Upper lobe of left lung (tissue), 6 donors: Measurements from ENCODE around the gene ZC3H18. TPM values are rescaled to one million over a fixed set of nuclear protein-coding genes. Genes with fewer than 3 reads are reported as not detected.

Experiments
- ATAC-seq, 2 donors: fragments of 200-7000 bp; cut with Tn5 transposase; one replicate each; pipeline ENCODE4 v1.9.1; 2022; ENCODE audit warnings: mild to moderate bottlenecking in 2 of 2, moderate library complexity in 2 of 2; ENCODE audit not compliant: low FRiP score in 2 of 2
- DNase-seq, 2 donors: peaks; one replicate each; pipeline ENCODE4 v3.0.0-alpha.2; 2019 to 2020
- H3K27ac ChIP-seq, 4 donors: fragments of 200-600 bp; sonication (generic); one replicate each; pipeline ENCODE4 v1.5.1; 2016 to 2019
- H3K27me3 ChIP-seq, 4 donors: fragments of 200-600 bp; sonication (generic); one replicate each; pipeline ENCODE4 v1.5.1; 2017 to 2019
- H3K36me3 ChIP-seq, 4 donors: fragments of 200-600 bp; sonication (generic); one replicate each; pipeline ENCODE4 v1.5.1; 2016 to 2019
- H3K4me1 ChIP-seq, 4 donors: fragments of 200-600 bp; sonication (generic); one replicate each; pipeline ENCODE4 v1.5.1; 2018 to 2019
- H3K4me3 ChIP-seq, 4 donors: fragments of 200-600 bp; sonication (generic); one replicate each; pipeline ENCODE4 v1.5.1; 2017 to 2019; ENCODE audit warnings: mild to moderate bottlenecking in 2 of 4, moderate library complexity in 1 of 4
- H3K9me3 ChIP-seq, 4 donors: fragments of 200-600 bp; sonication (generic); one replicate each; pipeline ENCODE4 v1.5.1; 2018 to 2019
- EP300 ChIP-seq, 4 donors: sonication (generic); formaldehyde crosslinking; IDR thresholded peaks; one replicate each; pipeline ENCODE4 v1.5.1; 2017; ENCODE audit warnings: antibody characterized with exemption in 4 of 4, control low read depth in 2 of 4
- POLR2A ChIP-seq, 4 donors: fragments of 450-650 bp; IDR thresholded peaks; one replicate each; pipeline ENCODE4 v1.5.1; 2016 to 2017; ENCODE audit warnings: antibody characterized with exemption in 4 of 4, mild to moderate bottlenecking in 2 of 4
- POLR2AphosphoS5 ChIP-seq, 2 donors: sonication (generic); formaldehyde crosslinking; IDR thresholded peaks; one replicate each; pipeline ENCODE4 v1.5.1; 2017; ENCODE audit warnings: antibody characterized with exemption in 2 of 2
- WGBS, 2 donors: methylation state at CpG; one replicate each; pipeline ENCODE4 v1.1.5; 2017 to 2018; 5-methylcytosine and 5-hydroxymethylcytosine counted together
- total RNA-seq, 6 donors: library from RNA; depleted of rRNA in 4 of 6; stranded (reverse); fragments of >200 nt in 4 of 6; gene quantifications; one replicate each; pipeline versions ENCODE4 v1.1.0 to v1.2.1, GENCODE V29; 2016 to 2021
- TF ChIP-seq, protein P1 (sequence below), 6 experiments: fragments of 450-650 bp in 4 of 6; fragments of 200-600 bp in 2 of 6; sonication (generic) in 2 of 6; IDR thresholded peaks; one replicate each; pipeline ENCODE4 v1.5.1; 2016 to 2019; ENCODE audit warnings: antibody characterized with exemption in 6 of 6
- donor health status: DM: no; HTN: no; CAD: no; lungs with moderate emphysema.
- donor health status: DM: no; HTN: yes; CAD: no; lungs with severe emphysema.

ZC3H18 gene
- total RNA-seq, 6 donors from 2014 or later = 22.0 to 74.4 (median 45.5) TPM

DNA sequence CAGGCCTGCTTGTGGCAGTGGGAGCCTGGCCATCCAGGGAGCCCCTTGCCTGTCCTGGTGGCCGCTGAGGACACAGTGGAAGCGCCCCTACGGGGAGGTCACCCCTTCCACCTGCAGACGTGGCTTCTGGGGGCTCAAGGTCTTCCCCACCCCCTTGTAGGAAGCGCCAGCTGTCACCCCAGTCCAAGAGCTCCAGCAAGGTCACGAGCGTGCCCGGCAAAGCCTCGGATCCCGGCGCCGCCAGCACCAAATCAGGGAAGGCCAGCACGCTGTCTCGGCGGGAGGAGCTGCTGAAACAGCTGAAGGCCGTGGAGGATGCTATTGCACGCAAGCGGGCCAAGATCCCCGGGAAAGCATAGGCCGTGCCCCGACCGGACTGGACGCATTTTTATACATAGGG, 60.7 kb downstream of the ZC3H18 start:
- WGBS, 2 donors = 95 to 96% methylated on average over 18 to 21 of the region's 23 CpGs
- peaks cover 22 to 72% (median 58%) of the 10 kb centered on the region in 4 donors for H3K36me3 ChIP-seq
- no peak for ATAC-seq

DNA sequence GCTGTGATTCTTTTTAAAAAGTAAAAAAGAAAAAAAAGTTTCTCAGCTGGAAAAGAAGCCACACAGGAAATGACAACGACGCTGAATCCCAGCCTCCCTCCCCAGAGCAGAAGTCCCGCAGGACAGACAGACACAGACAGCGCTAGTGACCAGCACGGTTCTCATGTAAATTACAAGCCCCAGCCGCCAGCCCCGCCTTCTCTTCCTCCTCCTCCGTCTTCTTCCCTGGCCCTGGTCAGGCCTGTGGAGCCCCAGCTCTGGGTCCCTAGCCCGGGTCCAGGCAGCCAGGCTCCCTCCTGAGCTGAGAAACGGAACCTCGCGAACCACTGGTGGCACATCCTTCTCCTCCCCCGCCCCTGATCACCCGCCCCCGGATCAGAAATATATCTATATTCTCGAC, 61.2 kb downstream of the ZC3H18 start:
- Histone ChIP-seq H3K9me3 (no peaks in the 10 kb centered on the region), H3K4me3 (no peak overlapping the region), H3K27me3 (no peaks in the 10 kb centered on the region), H3K27ac (no peak overlapping the region), H3K4me1 (peaks cover 11 to 21% (median 18%) of the 10 kb centered on the region in 4 donors), H3K36me3 (peaks cover 22 to 67% (median 57%) of the 10 kb centered on the region in 4 donors)
- WGBS, 2 donors = 70 to 81% methylated on average over 16 of the region's 16 CpGs
- peak in 1 of 2 donors; percentile 52 for DNase-seq
- TF ChIP-seq EP300 (IDR thresholded peaks at IDR 0.05) (no peak), POLR2A (IDR thresholded peaks at IDR 0.05) (no peak), POLR2AphosphoS5 (IDR thresholded peaks at IDR 0.05) (no peak)
- TF ChIP-seq, protein P1, sequence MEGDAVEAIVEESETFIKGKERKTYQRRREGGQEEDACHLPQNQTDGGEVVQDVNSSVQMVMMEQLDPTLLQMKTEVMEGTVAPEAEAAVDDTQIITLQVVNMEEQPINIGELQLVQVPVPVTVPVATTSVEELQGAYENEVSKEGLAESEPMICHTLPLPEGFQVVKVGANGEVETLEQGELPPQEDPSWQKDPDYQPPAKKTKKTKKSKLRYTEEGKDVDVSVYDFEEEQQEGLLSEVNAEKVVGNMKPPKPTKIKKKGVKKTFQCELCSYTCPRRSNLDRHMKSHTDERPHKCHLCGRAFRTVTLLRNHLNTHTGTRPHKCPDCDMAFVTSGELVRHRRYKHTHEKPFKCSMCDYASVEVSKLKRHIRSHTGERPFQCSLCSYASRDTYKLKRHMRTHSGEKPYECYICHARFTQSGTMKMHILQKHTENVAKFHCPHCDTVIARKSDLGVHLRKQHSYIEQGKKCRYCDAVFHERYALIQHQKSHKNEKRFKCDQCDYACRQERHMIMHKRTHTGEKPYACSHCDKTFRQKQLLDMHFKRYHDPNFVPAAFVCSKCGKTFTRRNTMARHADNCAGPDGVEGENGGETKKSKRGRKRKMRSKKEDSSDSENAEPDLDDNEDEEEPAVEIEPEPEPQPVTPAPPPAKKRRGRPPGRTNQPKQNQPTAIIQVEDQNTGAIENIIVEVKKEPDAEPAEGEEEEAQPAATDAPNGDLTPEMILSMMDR (IDR thresholded peaks at IDR 0.05) = no peak
- no peak for ATAC-seq

More for the DNA sequence above, 60.7 kb downstream of the ZC3H18 start:
- peak in 1 of 2 donors; percentile 65 for DNase-seq
- peaks cover 11 to 21% (median 18%) of the 10 kb centered on the region in 4 donors for H3K4me1 ChIP-seq
- no peaks in the 10 kb centered on the region for H3K9me3 ChIP-seq
- no peak for TF ChIP-seq EP300 (IDR thresholded peaks at IDR 0.05)
- TF ChIP-seq, protein P1 (IDR thresholded peaks at IDR 0.05) = no peak
- TF ChIP-seq POLR2AphosphoS5 (IDR thresholded peaks at IDR 0.05) = no peak
- TF ChIP-seq POLR2A (IDR thresholded peaks at IDR 0.05) = no peak
- H3K27ac ChIP-seq = no peak overlapping the region
- no peak overlapping the region for H3K4me3 ChIP-seq
- no peaks in the 10 kb centered on the region for H3K27me3 ChIP-seq

DNA sequence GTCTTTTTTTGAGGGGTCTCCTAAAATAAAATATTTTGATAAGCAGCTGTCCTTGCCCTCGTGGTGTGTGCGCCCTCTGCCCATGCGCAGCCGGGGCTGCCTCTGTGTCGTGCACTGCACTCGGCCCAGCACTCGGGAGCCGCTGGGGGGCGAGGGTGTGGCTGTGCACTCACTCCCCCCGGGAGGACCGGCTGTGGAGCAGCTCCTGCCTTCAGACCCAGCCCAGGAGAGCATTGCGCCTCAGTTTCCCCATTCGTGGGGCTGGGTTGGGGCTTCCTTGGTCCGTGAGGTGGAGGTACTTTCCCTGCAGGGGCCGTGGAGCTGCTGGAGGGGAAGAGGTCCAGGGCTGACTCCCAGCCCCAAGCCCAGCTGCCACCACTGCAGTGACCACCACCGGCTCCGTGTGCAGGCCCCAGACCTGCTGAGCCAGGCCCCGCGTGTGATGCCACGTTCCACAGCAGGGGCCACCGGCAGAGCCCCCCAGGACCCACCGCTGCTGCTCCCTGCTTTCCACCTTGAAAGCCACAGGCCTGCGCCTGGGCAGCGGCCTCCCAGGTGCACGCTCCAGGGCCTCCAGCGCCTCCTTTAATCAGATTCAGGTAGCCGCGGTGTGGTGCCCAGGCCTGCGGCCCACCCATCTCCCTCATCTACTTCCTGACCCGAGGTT, 61.9 kb downstream of the ZC3H18 start:
- no peak overlapping the region for H3K27ac ChIP-seq
- 92 to 94% methylated on average over 14 to 24 of the region's 30 CpGs for WGBS, 2 donors
- DNase-seq (peak in 1 of 2 donors; percentile 82), ATAC-seq (no peak)
- H3K27me3 ChIP-seq = no peaks in the 10 kb centered on the region
- peaks cover 11 to 21% (median 18%) of the 10 kb centered on the region in 4 donors for H3K4me1 ChIP-seq
- no peak overlapping the region for H3K4me3 ChIP-seq
- peaks cover 21 to 62% (median 55%) of the 10 kb centered on the region in 4 donors for H3K36me3 ChIP-seq
- no peak for TF ChIP-seq POLR2A (IDR thresholded peaks at IDR 0.05)
- TF ChIP-seq, protein P1 (IDR thresholded peaks at IDR 0.05) = no peak
- TF ChIP-seq POLR2AphosphoS5 (IDR thresholded peaks at IDR 0.05) = no peak
- no peak for TF ChIP-seq EP300 (IDR thresholded peaks at IDR 0.05)
- H3K9me3 ChIP-seq = no peaks in the 10 kb centered on the region

- 92% methylated on average over 11 of the region's 11 CpGs for WGBS, 2 donors
These were observed 62.4 kb downstream of the ZC3H18 start for GRCh38 chr16:88632587-88632930.

More at GRCh38 chr16:88632587-88632930, 62.4 kb downstream of the ZC3H18 start:
- ATAC-seq (no peak), DNase-seq (no peak)
- no peaks in the 10 kb centered on the region for H3K9me3 ChIP-seq
- no peak overlapping the region for H3K4me3 ChIP-seq
- TF ChIP-seq POLR2A (IDR thresholded peaks at IDR 0.05) (no peak), EP300 (IDR thresholded peaks at IDR 0.05) (no peak), POLR2AphosphoS5 (IDR thresholded peaks at IDR 0.05) (no peak)
- TF ChIP-seq, protein P1 (IDR thresholded peaks at IDR 0.05) = no peak
- H3K36me3 ChIP-seq = peaks cover 16 to 57% (median 51%) of the 10 kb centered on the region in 4 donors
- no peak overlapping the region for H3K27ac ChIP-seq
- H3K27me3 ChIP-seq = no peaks in the 10 kb centered on the region
- H3K4me1 ChIP-seq = peaks cover 11 to 21% (median 18%) of the 10 kb centered on the region in 4 donors
